Islet precursor cell (in vitro differentiated cells): ENCODE measurements around the gene GPC5.
A peak's percentile ranks its signal among the peaks of the same experiment; 100 is the strongest.

Experiments used
- DNase-seq: peaks from one replicate; pipeline ENCODE4 v3.0.0-alpha.2; 2018

GPC5 gene

DNA sequence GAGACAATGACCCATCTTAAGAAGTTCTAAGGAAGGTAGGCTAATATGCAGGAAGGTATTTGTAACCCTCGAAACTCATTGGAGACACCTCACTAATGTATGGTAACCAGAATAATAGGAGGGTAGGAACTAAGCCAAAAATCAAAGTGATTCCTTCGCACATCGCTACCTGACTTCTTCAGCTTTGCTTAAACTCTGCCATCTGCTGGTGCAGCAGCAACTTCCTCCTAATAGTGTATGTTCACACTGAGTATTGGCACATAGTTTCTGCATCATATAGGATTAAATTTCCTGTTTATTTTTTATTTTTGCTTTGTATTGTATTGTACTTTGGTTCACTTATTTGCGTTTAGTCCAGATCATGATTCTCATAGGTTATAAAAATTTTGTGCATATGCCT, 676.2 kb downstream of the GPC5 start:
- no peak for DNase-seq

DNA sequence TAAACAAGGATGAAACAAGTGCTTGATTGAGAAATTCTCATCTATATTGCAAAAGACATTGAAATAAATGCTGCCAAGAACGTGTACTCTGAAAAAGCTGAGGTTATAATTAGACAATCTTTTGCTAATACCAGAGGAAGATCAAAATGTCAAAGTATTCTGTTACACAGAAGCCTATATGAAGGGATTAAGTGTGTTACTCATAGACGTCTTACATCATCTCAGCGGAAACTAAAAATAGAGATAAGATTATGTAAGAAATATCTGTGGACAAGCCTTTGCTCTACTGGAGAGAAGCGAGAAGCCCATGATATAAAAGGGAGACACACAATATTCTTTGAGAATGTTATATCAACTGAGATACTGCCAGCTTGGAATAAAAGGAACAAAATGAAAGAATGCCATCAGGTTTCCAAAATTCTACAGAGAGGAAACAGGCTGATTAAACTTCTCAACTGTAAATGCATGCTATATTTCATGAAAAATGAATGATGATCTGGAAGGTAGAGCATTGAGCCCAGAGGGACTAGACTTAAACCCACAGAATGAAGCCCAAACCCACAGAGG, 699.0 kb downstream of the GPC5 start:
- DNase-seq: no peak

DNA sequence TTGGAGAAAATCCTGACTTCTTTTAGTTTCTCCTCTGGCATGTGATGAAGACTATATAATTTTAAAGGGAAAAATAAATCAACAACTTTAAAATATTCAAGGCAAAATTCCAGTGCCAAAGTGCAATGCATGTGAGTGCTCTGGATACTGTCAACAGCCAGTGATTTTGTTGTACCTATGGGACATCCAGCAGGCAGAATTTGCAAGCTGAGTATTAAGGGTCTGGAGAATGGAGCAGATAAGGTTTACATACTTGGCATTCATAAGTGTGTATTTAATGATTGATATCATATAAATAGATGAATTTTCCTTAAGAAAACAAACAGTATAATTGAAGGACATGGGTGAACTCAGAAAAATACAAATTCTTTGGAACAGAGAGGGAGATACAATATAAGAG, 703.4 kb downstream of the GPC5 start:
- DNase-seq: no peak

DNA sequence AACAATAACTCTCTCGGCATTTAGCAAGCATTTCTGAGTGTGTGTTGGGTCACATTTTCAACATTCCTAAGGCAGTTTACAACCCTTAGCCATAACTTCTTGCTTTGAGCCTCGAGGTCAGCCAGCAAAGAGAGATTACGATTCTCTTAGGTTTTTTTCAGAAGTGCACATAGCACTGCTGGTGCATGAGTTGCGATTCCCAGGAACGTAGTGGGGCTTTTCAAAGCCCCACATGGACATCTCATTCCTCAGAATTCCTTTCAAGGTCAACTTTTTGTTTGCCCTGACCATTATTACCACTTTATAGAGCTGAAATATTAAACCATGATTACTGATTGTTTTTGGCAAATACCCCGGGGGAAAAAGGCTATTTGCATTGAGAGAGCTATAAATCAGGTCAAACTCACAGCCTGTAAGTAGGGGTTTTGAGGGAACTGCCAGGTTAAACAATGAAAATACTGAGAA, 705.3 kb downstream of the GPC5 start:
- peak; percentile 74 for DNase-seq

DNA sequence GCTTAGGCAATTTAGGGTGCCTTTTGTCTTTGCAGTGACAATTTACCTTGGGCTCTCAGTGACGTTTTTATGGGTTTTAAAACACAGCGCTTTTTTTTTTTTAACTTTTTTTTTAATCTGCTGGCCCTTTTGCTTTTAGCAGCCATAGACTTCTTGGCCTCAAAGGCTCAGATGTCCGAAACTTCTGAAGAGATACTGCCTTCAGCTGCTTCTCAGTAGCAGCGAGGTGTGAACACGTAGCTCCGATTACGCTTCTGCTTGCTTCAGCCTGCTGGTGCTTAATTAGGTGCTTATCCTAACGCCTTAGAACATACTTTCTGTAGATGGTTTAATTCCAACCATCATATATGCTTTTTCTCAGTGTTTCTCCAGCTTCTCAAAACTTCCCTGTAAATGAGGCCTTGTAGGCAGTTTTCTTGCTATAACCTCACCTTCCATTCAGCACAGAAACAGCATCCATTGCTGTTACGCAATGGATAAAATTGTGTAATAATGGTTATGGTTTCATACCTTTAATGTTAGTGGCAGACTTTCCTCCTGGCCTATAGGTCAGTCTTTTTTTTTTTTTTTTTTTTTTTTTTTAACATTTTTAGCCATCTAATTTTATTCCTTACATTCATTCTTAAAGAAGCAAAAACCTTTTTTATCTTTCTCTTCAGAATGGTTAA, 723.9 kb downstream of the GPC5 start:
- no peak for DNase-seq

DNA sequence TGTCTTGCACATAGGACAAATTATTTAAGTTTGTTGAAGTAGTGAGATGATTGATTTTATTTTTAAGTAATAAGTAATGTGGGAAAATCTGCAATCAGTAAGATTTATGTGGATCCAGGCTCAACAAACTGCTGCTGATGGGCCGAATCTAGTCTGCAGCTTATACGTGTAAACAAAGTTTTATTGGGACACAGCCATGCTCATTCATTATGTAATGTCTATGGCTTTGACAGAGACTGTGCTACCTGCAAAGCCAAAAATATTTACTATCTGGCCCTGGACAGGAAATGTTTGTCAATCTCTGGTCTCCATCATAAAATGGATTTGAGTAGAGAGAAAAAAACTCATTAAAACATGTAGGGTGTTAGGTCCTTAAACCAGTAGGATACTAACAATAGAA, 728.0 kb downstream of the GPC5 start:
- DNase-seq: no peak

DNA sequence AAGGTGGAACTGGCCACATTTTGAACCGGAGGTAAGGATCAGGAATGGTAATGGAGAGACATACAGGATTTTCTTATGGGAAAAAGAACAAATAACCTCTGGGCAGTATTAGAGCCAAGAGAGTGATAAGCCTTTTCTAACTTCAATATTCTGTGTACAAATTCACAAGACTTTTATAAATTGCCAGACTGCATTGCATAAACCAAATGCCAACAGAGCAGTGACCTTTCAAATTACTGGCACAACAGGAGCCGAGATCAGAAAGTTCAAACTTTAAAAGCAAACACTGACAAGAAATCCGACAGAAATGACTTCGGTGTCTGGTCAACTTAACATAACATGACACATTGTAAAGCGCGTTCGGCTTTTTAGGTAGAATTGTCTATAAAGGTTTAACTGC, 737.1 kb downstream of the GPC5 start:
- no peak for DNase-seq

DNA sequence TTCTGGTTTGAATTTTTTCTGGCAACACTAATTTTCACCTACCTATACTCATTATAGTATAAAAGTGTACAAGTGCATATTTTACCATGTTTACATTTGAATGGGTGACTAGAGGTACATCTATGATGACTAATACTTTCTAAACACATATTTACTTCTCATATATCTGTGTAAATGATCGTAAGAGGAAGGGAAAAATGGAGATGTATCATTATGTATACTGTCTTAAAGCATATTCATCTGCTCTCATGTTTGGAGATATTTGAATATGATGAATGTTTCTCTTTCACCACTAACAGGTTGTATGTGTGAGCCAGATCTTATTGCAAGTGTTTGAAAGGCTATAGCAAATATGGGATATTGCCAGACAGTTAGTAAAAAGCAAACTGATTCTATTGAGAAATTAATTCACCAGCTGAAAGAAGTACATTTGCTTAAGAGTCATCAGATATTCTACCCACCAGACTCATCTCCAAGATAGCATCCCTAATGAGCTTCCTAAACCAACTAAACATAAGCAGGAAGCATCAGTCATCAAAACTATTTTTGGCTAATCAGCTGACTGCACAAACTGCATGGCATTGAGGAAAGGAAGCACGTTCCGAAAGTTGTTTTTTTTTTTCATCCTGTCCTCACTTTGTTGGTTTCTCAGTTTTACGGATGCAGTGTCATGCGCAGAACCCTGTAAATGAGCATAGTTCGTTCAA, 738.2 kb downstream of the GPC5 start:
- DNase-seq: no peak

DNA sequence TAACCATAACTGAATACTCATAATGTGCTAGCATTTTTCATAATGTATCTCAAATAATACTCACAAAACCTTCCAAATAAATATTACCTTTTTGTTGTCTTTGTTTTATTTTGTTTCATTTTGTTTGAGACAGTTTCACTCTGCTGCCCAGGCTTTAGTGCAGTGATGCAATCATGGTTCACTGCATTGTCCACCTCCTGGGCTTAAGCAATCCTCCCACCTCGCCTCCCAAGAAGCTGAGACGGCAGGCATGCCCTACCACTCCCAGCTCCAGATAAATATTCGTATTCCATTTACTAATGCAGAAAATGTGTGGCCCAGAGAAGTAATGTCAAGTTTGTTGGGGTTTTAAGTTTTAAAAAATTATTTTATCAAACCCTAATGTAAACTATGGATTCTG, 739.1 kb downstream of the GPC5 start:
- DNase-seq: no peak

DNA sequence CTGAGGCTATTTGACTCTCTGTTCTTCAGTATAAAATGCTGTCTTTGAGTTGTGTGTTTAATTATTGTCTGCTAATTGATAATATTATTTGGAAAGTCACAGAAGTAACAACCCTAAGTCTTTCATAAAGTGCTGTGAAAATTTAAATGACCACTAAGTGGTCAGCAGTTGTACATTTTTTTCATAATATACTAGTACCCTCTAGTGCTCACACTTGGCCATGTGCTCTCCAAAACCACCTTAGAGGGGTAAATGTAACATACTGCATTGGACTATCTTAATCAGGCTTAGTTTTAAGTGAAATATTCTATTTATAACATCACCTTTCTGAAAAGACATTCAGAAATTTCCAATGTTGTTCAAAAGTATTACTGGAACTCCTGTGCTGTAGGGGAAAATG, 745.3 kb downstream of the GPC5 start:
- no peak for DNase-seq

DNA sequence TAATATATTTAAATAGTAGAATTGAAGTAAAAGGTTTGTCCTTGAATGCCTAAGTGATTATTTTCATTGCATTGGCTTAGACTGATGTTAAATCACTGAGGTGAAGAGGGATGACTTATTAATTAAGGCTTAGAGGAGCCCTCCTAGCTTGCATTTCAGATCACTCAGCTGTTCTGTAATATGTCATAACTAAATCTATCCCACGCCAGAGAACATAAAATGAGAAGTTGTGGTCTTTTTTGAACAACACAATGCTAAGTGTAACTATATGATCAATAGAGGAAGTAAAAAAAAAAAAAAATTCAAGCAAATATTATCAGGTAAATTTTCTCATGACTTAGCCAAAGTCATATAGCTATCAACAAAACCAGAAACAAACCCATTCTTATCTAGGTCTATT, 752.2 kb downstream of the GPC5 start:
- no peak for DNase-seq

DNA sequence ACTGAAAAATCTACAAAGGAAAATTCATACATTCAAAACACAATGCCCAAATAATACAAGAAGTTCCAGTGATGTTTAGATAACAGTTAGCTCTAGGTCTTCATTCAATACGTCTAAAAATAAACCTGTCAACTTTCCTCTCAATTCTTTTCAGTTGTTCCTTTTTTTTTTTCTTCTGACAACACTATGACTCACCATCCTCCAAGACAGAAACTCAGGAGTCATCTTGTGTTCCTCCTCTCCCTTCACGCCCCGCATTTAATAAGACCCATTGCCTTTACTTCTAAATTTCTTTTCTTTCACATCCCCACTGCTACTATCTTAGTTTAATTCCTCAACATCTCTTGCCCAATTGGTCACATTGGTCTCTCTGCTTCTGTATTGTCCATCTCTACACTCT, 759.9 kb downstream of the GPC5 start:
- DNase-seq: no peak

DNA sequence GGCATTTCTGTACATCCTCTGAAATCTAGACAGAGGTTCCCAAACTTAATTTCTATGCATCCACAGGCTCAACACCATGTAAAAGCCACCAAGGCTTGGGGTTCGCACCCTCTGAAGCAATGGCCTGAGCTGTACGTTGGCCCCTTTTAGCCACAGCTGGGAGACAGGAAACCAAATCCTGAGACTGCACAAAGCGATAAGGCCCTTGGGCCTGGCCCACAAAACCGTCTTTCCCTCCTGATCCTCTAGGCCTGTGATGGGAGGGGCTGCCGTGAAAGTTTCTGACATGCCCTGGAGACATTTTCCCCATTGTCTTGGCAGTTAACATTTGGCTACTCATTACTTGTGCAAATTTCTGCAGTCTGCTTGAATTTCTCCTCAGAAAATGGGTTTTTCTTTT, 766.4 kb downstream of the GPC5 start:
- peak; percentile 52 for DNase-seq

DNA sequence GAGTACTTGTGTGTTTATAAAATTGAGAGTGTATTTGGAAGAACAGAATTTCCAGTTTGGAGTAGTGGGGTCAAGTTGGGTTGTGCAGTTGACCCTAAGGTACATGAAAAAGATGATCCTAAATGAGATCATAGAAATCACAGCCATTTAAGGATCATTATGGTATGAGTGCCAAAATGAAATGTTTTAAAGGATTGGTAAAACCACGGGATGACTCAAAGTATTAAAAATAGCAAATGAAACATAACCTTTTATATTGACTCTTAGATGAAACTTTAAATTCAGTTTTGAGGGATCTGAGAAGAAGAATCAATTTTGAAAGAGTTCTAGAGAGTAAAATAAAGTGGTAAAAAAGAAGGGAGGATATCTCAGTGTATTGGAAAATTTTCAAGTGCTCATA, 773.8 kb downstream of the GPC5 start:
- DNase-seq: no peak

DNA sequence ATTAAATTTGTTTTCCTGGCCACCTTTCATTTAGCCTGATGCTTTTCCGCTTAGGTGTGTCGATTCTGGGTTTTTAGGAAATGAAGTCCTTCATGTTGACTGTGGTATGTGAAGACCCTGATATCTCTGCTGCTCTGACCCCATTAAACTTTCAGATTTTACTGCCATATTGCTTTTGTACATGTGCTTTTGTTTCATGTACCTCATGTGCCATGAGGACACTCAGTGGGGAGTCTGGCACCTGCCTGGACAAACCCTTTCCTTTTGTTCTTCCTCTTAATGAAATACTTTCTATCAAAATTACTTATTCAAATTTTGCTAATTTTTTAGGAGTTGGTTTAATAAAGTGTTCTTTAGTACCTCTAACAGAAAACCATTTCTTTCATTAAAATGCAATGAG, 774.8 kb downstream of the GPC5 start:
- DNase-seq: no peak

DNA sequence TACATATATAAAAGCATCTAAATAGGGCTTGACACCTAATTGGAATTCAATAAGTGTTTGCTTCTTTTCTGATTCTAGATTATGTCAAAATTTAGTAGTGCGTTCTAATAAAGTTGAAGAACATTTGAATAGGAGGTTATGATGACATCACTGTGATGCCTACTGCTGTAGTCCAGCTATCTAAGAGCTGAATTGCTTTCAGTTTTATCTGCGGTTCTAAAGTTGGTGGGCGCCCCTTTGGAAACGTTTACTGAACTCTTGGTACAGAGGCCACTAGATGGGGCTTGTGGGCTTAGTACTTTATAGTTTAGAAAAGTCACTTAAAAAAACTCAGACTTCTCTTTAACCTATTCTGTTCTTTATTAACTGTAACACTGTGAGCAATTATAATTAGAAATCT, 776.9 kb downstream of the GPC5 start:
- DNase-seq: peak; percentile 53

DNA sequence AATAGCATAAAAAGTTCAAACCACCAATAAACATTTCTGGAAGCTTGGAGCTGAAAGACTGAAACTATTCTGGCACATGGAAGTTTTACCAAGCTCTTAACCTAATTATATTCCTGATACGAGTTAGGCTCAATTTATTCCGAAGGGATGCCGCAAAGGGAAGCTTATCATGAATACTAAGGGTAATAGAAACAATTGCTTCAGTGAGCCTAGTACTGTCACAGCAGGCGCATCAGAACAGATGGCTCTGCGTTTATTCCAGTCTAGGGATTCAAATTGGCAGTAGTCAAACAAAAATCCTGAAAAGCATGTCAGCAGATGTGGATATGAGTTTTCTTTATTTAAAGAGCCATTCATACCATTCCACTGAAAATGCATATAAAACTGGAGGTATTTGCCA, 779.5 kb downstream of the GPC5 start:
- DNase-seq: no peak

DNA sequence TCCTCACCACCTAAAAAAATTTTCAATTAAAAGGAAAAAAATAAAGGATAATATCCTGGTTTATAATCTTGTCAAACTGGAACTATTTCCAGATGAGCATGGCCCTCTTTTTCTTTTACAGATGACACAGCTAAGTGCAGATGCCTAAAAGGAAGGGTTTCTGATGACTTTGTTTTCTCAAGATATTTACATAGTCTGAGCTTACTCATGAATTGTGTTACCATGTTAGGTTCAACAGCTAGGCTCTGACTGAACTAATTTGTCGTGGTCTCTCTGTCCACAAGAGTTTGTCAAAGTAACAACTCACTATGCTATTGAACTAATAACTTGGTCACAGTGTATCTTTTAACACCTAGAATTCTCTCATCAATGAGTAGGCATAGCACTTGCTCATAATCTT, 780.8 kb downstream of the GPC5 start:
- DNase-seq: no peak

DNA sequence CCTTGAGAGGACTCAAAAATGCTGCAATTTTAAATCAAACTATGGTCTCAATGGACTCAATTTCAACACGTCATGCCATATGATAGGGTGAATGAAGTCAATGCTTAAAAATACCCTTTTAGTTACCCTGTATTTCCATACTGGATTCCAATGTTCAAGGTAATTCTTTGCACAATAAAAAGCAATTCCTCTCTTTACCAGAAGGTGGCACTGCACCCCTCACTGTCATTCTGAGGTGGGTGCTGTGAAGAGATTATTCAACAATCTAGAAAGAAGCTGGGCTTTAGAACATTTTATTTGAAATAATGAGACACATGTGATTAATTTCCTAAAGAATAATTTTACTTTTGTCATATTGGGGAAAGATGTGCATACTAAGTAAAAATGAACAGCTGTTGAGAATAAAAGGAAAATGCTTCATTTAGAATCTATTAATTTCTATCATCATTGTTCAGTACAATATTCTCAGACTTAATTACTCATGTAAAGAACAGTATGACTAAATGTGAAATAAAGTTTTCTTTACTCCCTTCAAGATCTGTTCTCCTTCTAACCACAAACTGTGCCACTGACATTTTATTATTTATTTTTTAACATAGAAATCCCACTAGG, 789.1 kb downstream of the GPC5 start:
- DNase-seq: no peak

DNA sequence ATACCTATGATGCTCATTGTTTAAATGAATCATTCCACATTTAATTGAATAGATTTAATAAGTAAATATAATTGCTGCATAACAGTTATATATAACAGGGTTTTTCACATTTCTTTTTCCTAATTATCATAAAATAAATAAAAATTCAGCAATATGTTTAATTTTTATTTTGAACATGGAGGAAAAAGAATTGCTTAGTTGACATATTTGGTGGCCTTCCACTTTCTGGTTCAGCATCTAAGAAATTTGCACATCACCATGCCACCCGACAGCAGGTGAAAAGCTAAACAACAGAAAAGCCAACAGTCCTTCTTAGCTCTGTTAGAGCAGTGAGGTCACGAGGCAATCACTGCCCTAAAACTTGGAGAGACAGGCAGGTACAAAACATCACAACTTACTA, 790.2 kb downstream of the GPC5 start:
- DNase-seq: no peak

DNA sequence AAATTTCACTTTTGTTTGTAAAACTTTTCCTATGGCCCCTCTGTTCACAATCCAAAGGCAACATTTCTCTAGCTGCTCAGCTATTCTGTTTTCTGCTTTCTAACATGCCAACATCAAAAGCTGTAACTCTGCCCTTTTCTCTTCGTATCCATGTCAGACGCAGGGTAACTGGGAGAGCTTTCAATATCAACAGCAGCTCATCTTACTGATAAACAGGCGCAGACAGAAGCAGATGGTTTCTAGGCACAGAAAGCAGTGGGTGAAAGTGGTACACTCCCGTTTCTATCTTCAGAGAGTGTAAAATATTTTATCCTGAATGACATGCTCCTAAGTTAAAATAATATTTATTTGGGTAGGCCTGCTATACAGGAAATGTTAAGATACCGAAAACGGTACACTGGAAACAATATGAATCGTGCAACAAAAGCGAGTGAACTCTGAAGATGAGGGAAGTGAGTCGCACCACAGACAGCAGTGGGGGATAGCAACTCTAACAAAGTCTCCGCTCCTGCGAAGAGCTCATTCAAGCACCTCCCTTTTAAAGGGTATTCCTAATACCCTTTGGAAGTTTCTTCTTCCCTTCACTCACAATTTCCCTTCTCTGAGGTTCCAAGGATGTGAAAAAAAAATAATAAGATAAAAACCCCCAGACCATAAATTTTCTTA, 798.3 kb downstream of the GPC5 start:
- DNase-seq: no peak

DNA sequence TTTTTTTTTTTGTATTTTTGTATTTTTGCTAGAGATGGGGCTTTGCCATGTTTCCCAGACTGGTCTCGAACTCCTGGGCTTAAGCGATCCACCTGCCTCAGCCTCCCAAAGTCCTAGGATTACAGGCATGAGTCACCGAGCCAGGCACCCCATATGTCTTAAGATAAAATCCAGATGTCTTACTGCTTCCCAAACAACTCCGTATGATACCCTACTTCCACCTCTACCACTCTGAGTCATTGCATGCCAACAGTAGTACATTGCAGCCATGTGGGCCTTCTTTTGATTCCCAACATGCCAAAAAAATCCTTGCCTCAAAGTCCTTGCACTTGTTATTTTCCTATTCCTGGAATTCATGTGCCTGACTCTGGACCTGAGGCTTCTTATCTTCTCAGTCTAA, 799.2 kb downstream of the GPC5 start:
- peak; percentile 62 for DNase-seq

DNA sequence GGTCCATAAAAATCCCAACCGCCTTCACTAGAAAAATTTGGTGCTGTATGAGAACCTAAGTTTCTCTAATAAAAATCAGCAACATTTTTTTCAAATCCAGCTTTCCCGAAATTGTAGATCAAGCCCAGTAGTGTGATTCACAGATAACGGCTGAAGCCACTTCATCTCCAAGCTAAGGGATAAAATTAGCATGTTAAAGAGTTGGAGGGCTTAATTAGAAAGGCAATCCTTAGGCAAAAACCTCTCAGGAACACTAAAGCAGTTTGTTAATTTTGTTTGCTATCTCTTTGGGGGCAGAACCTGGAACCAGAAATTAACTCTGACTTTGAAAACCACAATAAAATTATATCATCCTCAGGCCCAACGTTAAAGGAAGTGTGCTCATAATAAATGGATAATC, 820.2 kb downstream of the GPC5 start:
- no peak for DNase-seq

DNA sequence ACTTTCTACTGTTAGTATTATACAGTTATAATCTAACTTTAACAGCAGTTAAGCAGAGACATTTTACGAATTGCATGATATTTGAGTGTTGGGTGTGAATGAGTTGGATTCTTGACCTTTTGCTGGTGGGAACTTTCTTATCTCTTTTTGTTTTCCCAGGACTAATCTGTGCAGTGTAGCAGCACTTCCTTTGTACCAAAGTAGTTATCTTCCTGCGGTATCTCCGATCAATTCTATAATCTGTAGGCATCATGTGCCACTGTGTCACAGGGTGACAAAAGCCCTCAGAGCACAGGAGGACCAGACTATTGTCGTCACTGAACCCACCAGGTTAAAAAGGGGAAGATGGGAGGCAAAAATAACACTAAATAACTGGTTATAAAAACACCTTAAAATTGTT, 823.5 kb downstream of the GPC5 start:
- DNase-seq: no peak
